GM21529 (cell line): Measurements from ENCODE around the gene GPSM1.
"Not testable (repeated sequence)": the region's sequence is repeated elsewhere in the genome, so short reads cannot be mapped to it uniquely, and the experiment has no call there.

ENCODE experiments used
- ATAC-seq: cut with Tn5 transposase; IDR thresholded peaks from one replicate; pipeline ENCODE4 v1.9.1; 2021; ENCODE audit not compliant: unreplicated experiment

The GPSM1 gene

GRCh38 chr9:136343121-136343883, 16.0 kb downstream of the GPSM1 start:
- no peak for ATAC-seq

- no peak for ATAC-seq
Measured at GRCh38 chr9:136343884-136344269, 16.5 kb downstream of the GPSM1 start.

GRCh38 chr9:136344544-136345280, 17.4 kb downstream of the GPSM1 start:
- no peak for ATAC-seq

GRCh38 chr9:136345281-136346156, 18.2 kb downstream of the GPSM1 start:
- ATAC-seq: no peak

GRCh38 chr9:136346157-136346481, 18.8 kb downstream of the GPSM1 start:
- ATAC-seq: no peak

- ATAC-seq: no peak
Measured at GRCh38 chr9:136346927-136347465, 19.7 kb downstream of the GPSM1 start.

- no peak for ATAC-seq
Measured at GRCh38 chr9:136347472-136348256, 20.3 kb downstream of the GPSM1 start.

GRCh38 chr9:136348691-136349090, 21.4 kb downstream of the GPSM1 start:
- ATAC-seq: no peak

GRCh38 chr9:136349546-136349945, 22.2 kb downstream of the GPSM1 start:
- no peak for ATAC-seq

GRCh38 chr9:136351252-136351800, 24.0 kb downstream of the GPSM1 start:
- no peak for ATAC-seq

- not testable (repeated sequence) for ATAC-seq
Measured at GRCh38 chr9:136351868-136352267, 24.5 kb downstream of the GPSM1 start.

- no peak for ATAC-seq
Measured at GRCh38 chr9:136352682-136353081, 25.3 kb downstream of the GPSM1 start.

- ATAC-seq: no peak
Measured at GRCh38 chr9:136353088-136353487, 25.7 kb downstream of the GPSM1 start.

- no peak for ATAC-seq
Measured at GRCh38 chr9:136353757-136354488, 26.6 kb downstream of the GPSM1 start.

GRCh38 chr9:136354592-136355085, 27.3 kb downstream of the GPSM1 start:
- no peak for ATAC-seq

- ATAC-seq: no peak
Measured at GRCh38 chr9:136355616-136356557, 28.5 kb downstream of the GPSM1 start.

- ATAC-seq: no peak
Measured at GRCh38 chr9:136357202-136357725, 29.9 kb downstream of the GPSM1 start.

GRCh38 chr9:136358016-136358415, 30.7 kb downstream of the GPSM1 start:
- ATAC-seq: no peak
